ENCODE data around the gene KRT72. TPM values are rescaled to one million over a fixed set of nuclear protein-coding genes. Genes with fewer than 3 reads are reported as not detected.

Gene KRT72
- total and polyA plus RNA-seq, 2 experiments from 2014 or later = not detected

GRCh38 chr12:52590021-52590420, 11.2 kb downstream of the KRT72 start (continued):
- TF ChIP-seq JUNB (IDR thresholded peaks at IDR 0.05; ENCODE audit: unreplicated experiment) (no peak), POLR2AphosphoS5 (IDR thresholded peaks at IDR 0.05; ENCODE audit: low read depth) (no peak), CREB1 (CRISPR knock-in tag; IDR thresholded peaks at IDR 0.05; ENCODE audit: low read depth) (no peak)
- TF ChIP-seq, protein P1, sequence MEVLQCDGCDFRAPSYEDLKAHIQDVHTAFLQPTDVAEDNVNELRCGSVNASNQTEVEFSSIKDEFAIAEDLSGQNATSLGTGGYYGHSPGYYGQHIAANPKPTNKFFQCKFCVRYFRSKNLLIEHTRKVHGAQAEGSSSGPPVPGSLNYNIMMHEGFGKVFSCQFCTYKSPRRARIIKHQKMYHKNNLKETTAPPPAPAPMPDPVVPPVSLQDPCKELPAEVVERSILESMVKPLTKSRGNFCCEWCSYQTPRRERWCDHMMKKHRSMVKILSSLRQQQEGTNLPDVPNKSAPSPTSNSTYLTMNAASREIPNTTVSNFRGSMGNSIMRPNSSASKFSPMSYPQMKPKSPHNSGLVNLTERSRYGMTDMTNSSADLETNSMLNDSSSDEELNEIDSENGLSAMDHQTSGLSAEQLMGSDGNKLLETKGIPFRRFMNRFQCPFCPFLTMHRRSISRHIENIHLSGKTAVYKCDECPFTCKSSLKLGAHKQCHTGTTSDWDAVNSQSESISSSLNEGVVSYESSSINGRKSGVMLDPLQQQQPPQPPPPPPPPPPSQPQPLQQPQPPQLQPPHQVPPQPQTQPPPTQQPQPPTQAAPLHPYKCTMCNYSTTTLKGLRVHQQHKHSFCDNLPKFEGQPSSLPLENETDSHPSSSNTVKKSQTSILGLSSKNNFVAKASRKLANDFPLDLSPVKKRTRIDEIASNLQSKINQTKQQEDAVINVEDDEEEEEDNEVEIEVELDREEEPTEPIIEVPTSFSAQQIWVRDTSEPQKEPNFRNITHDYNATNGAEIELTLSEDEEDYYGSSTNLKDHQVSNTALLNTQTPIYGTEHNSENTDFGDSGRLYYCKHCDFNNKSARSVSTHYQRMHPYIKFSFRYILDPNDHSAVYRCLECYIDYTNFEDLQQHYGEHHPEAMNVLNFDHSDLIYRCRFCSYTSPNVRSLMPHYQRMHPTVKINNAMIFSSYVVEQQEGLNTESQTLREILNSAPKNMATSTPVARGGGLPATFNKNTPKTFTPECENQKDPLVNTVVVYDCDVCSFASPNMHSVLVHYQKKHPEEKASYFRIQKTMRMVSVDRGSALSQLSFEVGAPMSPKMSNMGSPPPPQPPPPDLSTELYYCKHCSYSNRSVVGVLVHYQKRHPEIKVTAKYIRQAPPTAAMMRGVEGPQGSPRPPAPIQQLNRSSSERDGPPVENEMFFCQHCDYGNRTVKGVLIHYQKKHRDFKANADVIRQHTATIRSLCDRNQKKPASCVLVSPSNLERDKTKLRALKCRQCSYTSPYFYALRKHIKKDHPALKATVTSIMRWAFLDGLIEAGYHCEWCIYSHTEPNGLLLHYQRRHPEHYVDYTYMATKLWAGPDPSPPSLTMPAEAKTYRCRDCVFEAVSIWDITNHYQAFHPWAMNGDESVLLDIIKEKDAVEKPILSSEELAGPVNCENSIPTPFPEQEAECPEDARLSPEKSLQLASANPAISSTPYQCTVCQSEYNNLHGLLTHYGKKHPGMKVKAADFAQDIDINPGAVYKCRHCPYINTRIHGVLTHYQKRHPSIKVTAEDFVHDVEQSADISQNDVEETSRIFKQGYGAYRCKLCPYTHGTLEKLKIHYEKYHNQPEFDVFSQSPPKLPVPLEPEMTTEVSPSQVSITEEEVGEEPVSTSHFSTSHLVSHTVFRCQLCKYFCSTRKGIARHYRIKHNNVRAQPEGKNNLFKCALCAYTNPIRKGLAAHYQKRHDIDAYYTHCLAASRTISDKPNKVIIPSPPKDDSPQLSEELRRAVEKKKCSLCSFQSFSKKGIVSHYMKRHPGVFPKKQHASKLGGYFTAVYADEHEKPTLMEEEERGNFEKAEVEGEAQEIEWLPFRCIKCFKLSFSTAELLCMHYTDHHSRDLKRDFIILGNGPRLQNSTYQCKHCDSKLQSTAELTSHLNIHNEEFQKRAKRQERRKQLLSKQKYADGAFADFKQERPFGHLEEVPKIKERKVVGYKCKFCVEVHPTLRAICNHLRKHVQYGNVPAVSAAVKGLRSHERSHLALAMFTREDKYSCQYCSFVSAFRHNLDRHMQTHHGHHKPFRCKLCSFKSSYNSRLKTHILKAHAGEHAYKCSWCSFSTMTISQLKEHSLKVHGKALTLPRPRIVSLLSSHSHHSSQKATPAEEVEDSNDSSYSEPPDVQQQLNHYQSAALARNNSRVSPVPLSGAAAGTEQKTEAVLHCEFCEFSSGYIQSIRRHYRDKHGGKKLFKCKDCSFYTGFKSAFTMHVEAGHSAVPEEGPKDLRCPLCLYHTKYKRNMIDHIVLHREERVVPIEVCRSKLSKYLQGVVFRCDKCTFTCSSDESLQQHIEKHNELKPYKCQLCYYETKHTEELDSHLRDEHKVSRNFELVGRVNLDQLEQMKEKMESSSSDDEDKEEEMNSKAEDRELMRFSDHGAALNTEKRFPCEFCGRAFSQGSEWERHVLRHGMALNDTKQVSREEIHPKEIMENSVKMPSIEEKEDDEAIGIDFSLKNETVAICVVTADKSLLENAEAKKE (CRISPR knock-in tag; IDR thresholded peaks at IDR 0.05) = no peak

- Histone ChIP-seq H3K27ac (ENCODE audit: low read depth) (no peak overlapping the region), H4K20me1 (replicated peaks; ENCODE audit: insufficient read depth) (no peaks in the 10 kb centered on the region), H2AFZ (0 out of 2 replicates have a peak overlapping the region, but pooled peaks have one; percentile 43), H3F3A (replicated peaks; ENCODE audit: low read depth) (no peaks in the 10 kb centered on the region), H3K4me3 (no peak overlapping the region), H3K36me3 (ENCODE audit: insufficient read depth) (no peaks in the 10 kb centered on the region), H3K27me3 (ENCODE audit: insufficient read depth) (no peaks in the 10 kb centered on the region), H3K79me2 (replicated peaks; ENCODE audit: insufficient read depth) (no peaks in the 10 kb centered on the region), H3K9me2 (ENCODE audit: insufficient read depth) (no peaks in the 10 kb centered on the region), H3K4me2 (no peak overlapping the region), H3K4me1 (ENCODE audit: insufficient read depth) (no peaks in the 10 kb centered on the region)
- TF ChIP-seq, protein P2, sequence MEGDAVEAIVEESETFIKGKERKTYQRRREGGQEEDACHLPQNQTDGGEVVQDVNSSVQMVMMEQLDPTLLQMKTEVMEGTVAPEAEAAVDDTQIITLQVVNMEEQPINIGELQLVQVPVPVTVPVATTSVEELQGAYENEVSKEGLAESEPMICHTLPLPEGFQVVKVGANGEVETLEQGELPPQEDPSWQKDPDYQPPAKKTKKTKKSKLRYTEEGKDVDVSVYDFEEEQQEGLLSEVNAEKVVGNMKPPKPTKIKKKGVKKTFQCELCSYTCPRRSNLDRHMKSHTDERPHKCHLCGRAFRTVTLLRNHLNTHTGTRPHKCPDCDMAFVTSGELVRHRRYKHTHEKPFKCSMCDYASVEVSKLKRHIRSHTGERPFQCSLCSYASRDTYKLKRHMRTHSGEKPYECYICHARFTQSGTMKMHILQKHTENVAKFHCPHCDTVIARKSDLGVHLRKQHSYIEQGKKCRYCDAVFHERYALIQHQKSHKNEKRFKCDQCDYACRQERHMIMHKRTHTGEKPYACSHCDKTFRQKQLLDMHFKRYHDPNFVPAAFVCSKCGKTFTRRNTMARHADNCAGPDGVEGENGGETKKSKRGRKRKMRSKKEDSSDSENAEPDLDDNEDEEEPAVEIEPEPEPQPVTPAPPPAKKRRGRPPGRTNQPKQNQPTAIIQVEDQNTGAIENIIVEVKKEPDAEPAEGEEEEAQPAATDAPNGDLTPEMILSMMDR (conservative IDR thresholded peaks at IDR 0.05; ENCODE audit: low read depth in 2 of 2) = peak; percentile 7 to 58; a peak in 3 of 4 replicates
- no peak for TF ChIP-seq EZH2phosphoT487 (IDR thresholded peaks at IDR 0.05; ENCODE audit: unreplicated experiment)
- DNase-seq (ENCODE audit: low spot score) = peak; percentile 56
- Mint-ChIP-seq H3K4me3 (no peak overlapping the region), H3K27ac (no peak overlapping the region), H3K36me3 (ENCODE audit: low read depth) (peaks cover 18% of the 10 kb centered on the region), H3K4me1 (peaks cover 7% of the 10 kb centered on the region), H3K9me3 (peaks cover 27% of the 10 kb centered on the region), H3K27me3 (ENCODE audit: insufficient read depth, low read depth, poor library complexity) (peaks cover 2% of the 10 kb centered on the region)
- ATAC-seq = peak; percentile 33
These were observed 13.7 kb downstream of the KRT72 start for GRCh38 chr12:52587563-52587962.

Measured in GM23338 (cell line).